Endodermal cell (in vitro differentiated cells): Measurements from ENCODE around the gene DHX9. TPM values are rescaled to one million over a fixed set of nuclear protein-coding genes. Genes with fewer than 3 reads are reported as not detected.

Source experiments
- DNase-seq: peaks from one replicate; pipeline ENCODE4 v3.0.0-alpha.2; 2017
- H3K27ac ChIP-seq: 2 replicates; pipeline ENCODE4 v1.5.1; 2013; ENCODE audit warnings: mild to moderate bottlenecking, low read depth, low read length, moderate library complexity
- H3K27me3 ChIP-seq: 2 replicates; pipeline ENCODE4 v1.6.1; 2013; ENCODE audit warnings: mild to moderate bottlenecking, low read length, moderate library complexity; ENCODE audit not compliant: insufficient read depth, control insufficient read depth, poor library complexity, severe bottlenecking
- H3K36me3 ChIP-seq: 2 replicates; pipeline ENCODE4 v1.7.0; 2013; ENCODE audit warnings: mild to moderate bottlenecking, low read length, moderate library complexity; ENCODE audit not compliant: control insufficient read depth, insufficient read depth
- H3K4me1 ChIP-seq: one replicate; pipeline ENCODE4 v1.7.0; 2013; ENCODE audit warnings: low read length; ENCODE audit not compliant: control insufficient read depth, insufficient read depth
- H3K4me3 ChIP-seq: 2 replicates; pipeline ENCODE4 v1.5.1; 2013; ENCODE audit warnings: mild to moderate bottlenecking, low read length, moderate library complexity
- H3K9ac ChIP-seq: 2 replicates; pipeline ENCODE4 v1.6.1; 2013; ENCODE audit warnings: mild to moderate bottlenecking, low read length, moderate library complexity; ENCODE audit not compliant: poor library complexity, severe bottlenecking; ENCODE audit errors: extremely low read depth
- H3K9me3 ChIP-seq: 2 replicates; pipeline ENCODE4 v1.6.1; 2013; ENCODE audit warnings: mild to moderate bottlenecking, low read length, moderate library complexity; ENCODE audit not compliant: control insufficient read depth
- H3K27ac Mint-ChIP-seq: 2 replicates; pipeline ENCODE4 v1.8.0; 2020; ENCODE audit warnings: mixed read lengths
- H3K27me3 Mint-ChIP-seq: 2 replicates; pipeline ENCODE4 v1.8.0; 2021; ENCODE audit warnings: mild to moderate bottlenecking, mixed read lengths; ENCODE audit not compliant: insufficient read depth
- H3K36me3 Mint-ChIP-seq: 2 replicates; pipeline ENCODE4 v1.8.0; 2020; ENCODE audit warnings: low read depth, mixed read lengths
- H3K4me1 Mint-ChIP-seq: 2 replicates; pipeline ENCODE4 v1.8.0; 2020; ENCODE audit warnings: mixed read lengths
- H3K4me3 Mint-ChIP-seq: 2 replicates; pipeline ENCODE4 v1.8.0; 2020; ENCODE audit warnings: mild to moderate bottlenecking, moderate library complexity, mixed read lengths
- H3K9me3 Mint-ChIP-seq: 2 replicates; pipeline ENCODE4 v1.8.0; 2020; ENCODE audit warnings: mild to moderate bottlenecking, mixed read lengths
- CTCF ChIP-seq: fragments of 200-600 bp; sonication (generic); conservative IDR thresholded peaks from 2 replicates; pipeline ENCODE4 v1.5.0; 2021; ENCODE audit warnings: antibody characterized with exemption, mild to moderate bottlenecking
- WGBS, 2 experiments: methylation state at CpG; one replicate each; pipeline versions ENCODE4 v1.1.5 to v1.1.7; 2013; ENCODE audit warnings: missing lambda C conversion rate in 2 of 2, mixed read lengths in 1 of 2; ENCODE audit not compliant: insufficient coverage in 1 of 2, insufficient read length in 1 of 2; 5-methylcytosine and 5-hydroxymethylcytosine counted together
- total RNA-seq, 2 donors: library from RNA; stranded (reverse); fragmentation: NEBNext Ultra II Directional in 1 of 2; extraction: Animal tissue kit (Norgen Biotek cat#: 25700) in 1 of 2; gene quantifications; 2 replicates in 1 of 2; 3 replicates in 1 of 2; pipeline ENCODE4 v1.2.1, GENCODE V29; 2021

DHX9 gene
- total RNA-seq, 2 donors from 2014 or later = 264 to 278 TPM

- no peaks in the 10 kb centered on the region for H3K27me3 ChIP-seq
- no peaks in the 10 kb centered on the region for H3K36me3 ChIP-seq
- H3K9ac ChIP-seq = no peak overlapping the region
- H3K27ac ChIP-seq = no peak overlapping the region
- Mint-ChIP-seq H3K36me3 (no peaks in the 10 kb centered on the region), H3K4me1 (no peaks in the 10 kb centered on the region), H3K27me3 (no peaks in the 10 kb centered on the region), H3K27ac (no peak overlapping the region), H3K9me3 (peaks cover 10% of the 10 kb centered on the region), H3K4me3 (no peak overlapping the region)
- peaks cover 21% of the 10 kb centered on the region for H3K9me3 ChIP-seq
- no peak overlapping the region for H3K4me3 ChIP-seq
- TF ChIP-seq CTCF = no peak
- DNase-seq = no peak
- H3K4me1 ChIP-seq = no peaks in the 10 kb centered on the region
- WGBS, 2 experiments = 85 to 89% methylated on average over 3 of the region's 3 CpGs
Measured at GRCh38 chr1:182917378-182917777, 78.2 kb downstream of the DHX9 start.

GRCh38 chr1:182925661-182926060 is 86.5 kb downstream of the DHX9 start:
- Histone ChIP-seq H3K4me1 (no peaks in the 10 kb centered on the region), H3K9ac (no peak overlapping the region), H3K27ac (no peak overlapping the region), H3K9me3 (no peaks in the 10 kb centered on the region), H3K4me3 (no peak overlapping the region), H3K27me3 (no peaks in the 10 kb centered on the region), H3K36me3 (no peaks in the 10 kb centered on the region)
- H3K27ac Mint-ChIP-seq = no peak overlapping the region
- no peak for DNase-seq
- H3K9me3 Mint-ChIP-seq = no peaks in the 10 kb centered on the region
- peaks cover 2% of the 10 kb centered on the region for H3K4me1 Mint-ChIP-seq
- 71 to 83% methylated on average over 1 of the region's 1 CpG for WGBS, 2 experiments
- no peak overlapping the region for H3K4me3 Mint-ChIP-seq
- H3K36me3 Mint-ChIP-seq = no peaks in the 10 kb centered on the region
- TF ChIP-seq CTCF = no peak
- H3K27me3 Mint-ChIP-seq = peaks cover 8% of the 10 kb centered on the region

GRCh38 chr1:182927693-182928433 is 88.7 kb downstream of the DHX9 start:
- H3K4me3 ChIP-seq = no peak overlapping the region
- Mint-ChIP-seq H3K36me3 (no peaks in the 10 kb centered on the region), H3K27ac (no peak overlapping the region), H3K9me3 (peaks cover 2% of the 10 kb centered on the region), H3K4me1 (peaks cover 2% of the 10 kb centered on the region), H3K4me3 (no peak overlapping the region), H3K27me3 (peaks cover 8% of the 10 kb centered on the region)
- H3K9ac ChIP-seq = no peak overlapping the region
- H3K27ac ChIP-seq = no peak overlapping the region
- TF ChIP-seq CTCF = no peak
- H3K4me1 ChIP-seq = no peaks in the 10 kb centered on the region
- H3K27me3 ChIP-seq = no peaks in the 10 kb centered on the region
- 83 to 91% methylated on average over 1 of the region's 1 CpG for WGBS, 2 experiments
- H3K9me3 ChIP-seq = no peaks in the 10 kb centered on the region
- no peaks in the 10 kb centered on the region for H3K36me3 ChIP-seq
- DNase-seq = no peak
